Tibial artery (tissue), 4 donors: ENCODE results near the gene FOXA3.
A peak's percentile ranks its signal among the peaks of the same experiment; 100 is the strongest.
"Not testable (repeated sequence)": the region's sequence is repeated elsewhere in the genome, so short reads cannot be mapped to it uniquely, and the experiment has no call there.

Experiments
- DNase-seq, 2 donors: peaks; one replicate each; pipeline ENCODE4 v3.0.0-alpha.2; 2019
- H3K27ac ChIP-seq, 2 donors: fragments of 200-600 bp; sonication (generic) in 1 of 2; 1 replicate in 1 of 2; 2 replicates in 1 of 2; pipeline ENCODE4 v1.5.1; 2018 to 2019; ENCODE audit warnings: mild to moderate bottlenecking in 1 of 2
- H3K27me3 ChIP-seq, 2 donors: fragments of 200-600 bp; sonication (generic) in 1 of 2; one replicate each; pipeline versions ENCODE4 v1.5.1 to v1.6.0; 2016 to 2019
- H3K36me3 ChIP-seq, 3 donors: fragments of 200-600 bp; sonication (generic) in 2 of 3; one replicate each; pipeline ENCODE4 v1.5.1; 2016 to 2019; ENCODE audit warnings: mild to moderate bottlenecking in 2 of 3
- H3K4me1 ChIP-seq, 4 donors: fragments of 200-600 bp; sonication (generic) in 2 of 4; 1 replicate in 3 of 4; 2 replicates in 1 of 4; pipeline ENCODE4 v1.5.1; 2016 to 2019
- H3K4me3 ChIP-seq, 2 donors: fragments of 200-600 bp; sonication (generic) in 1 of 2; 1 replicate in 1 of 2; 2 replicates in 1 of 2; pipeline ENCODE4 v1.5.1; 2018 to 2019; ENCODE audit warnings: mild to moderate bottlenecking in 2 of 2
- H3K9me3 ChIP-seq, 3 donors: fragments of 200-600 bp; sonication (generic) in 1 of 3; one replicate each; pipeline ENCODE4 v1.5.1; 2016 to 2019
- intact Hi-C: fragments of 100-400 bp; cut with DNase I; formaldehyde crosslinking; loops from one replicate; pipeline ENCODE4 v1.15.0; 2023; ENCODE audit warnings: low total_unique reads
- TF ChIP-seq, protein P1 (sequence below), 2 experiments: fragments of 200-600 bp in 1 of 2; fragments of 450-650 bp in 1 of 2; IDR thresholded peaks; one replicate each; pipeline ENCODE4 v1.5.1; 2017 to 2019; ENCODE audit warnings: antibody characterized with exemption in 2 of 2, mild to moderate bottlenecking in 1 of 2, moderate library complexity in 1 of 2

Gene FOXA3

DNA sequence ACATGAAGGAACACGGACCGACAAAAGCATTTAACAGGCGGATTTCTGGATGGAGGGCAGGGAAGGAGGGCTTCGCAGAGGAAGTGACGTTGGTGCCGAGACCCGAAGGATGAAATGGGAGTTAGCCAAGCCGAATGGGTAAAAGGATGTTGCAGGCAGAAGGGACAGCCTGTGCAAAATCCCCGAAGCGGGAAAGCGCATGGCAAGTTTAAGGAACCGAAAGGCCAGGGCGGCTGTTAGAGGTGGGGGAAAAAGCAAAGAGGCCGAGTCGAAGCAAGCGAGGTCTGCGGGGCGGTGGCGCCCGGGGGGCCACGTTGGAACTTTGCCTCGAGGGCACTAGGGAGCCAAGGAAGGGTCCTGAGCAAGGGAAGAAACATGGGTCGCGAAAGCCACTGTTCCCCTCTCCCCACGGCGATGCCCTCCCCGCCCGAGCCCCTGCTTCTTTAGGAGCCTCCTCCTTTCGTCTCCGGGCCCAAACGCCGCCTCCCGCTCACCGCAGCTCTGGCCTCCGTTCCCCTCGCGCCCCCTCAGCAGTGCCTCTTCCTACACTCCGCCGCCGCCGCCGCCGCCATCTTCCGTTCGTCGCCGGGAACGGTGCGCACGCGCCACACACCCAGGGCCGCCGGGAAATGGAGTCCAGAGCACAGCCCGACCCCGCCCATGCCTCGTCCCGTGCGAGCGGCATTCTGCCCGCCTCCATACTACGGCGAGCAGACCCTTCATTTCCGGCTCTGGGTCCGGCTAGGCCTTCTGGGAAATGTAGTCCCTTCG, 1.4 kb upstream of the FOXA3 start, which contains the start of gene SYMPK:
Gene SYMPK (minus strand): TSS at position 584 of the 771 bp plus-strand sequence. CDS start 8,652 bp downstream, outside the sequence.
- TF ChIP-seq, protein P1, sequence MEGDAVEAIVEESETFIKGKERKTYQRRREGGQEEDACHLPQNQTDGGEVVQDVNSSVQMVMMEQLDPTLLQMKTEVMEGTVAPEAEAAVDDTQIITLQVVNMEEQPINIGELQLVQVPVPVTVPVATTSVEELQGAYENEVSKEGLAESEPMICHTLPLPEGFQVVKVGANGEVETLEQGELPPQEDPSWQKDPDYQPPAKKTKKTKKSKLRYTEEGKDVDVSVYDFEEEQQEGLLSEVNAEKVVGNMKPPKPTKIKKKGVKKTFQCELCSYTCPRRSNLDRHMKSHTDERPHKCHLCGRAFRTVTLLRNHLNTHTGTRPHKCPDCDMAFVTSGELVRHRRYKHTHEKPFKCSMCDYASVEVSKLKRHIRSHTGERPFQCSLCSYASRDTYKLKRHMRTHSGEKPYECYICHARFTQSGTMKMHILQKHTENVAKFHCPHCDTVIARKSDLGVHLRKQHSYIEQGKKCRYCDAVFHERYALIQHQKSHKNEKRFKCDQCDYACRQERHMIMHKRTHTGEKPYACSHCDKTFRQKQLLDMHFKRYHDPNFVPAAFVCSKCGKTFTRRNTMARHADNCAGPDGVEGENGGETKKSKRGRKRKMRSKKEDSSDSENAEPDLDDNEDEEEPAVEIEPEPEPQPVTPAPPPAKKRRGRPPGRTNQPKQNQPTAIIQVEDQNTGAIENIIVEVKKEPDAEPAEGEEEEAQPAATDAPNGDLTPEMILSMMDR (IDR thresholded peaks at IDR 0.05): no peak
- peak within 1 kb of the TSS; percentile 92 to 100 for H3K4me3 ChIP-seq
- intact Hi-C loops: no loop called here
- DNase-seq: peak; percentile 99
- peaks cover 0 to 25% (median 16%) of the 10 kb centered on the region in 4 donors for H3K4me1 ChIP-seq
- H3K9me3 ChIP-seq: no peaks in the 10 kb centered on the region
- H3K27me3 ChIP-seq: peaks cover 3 to 33% of the 10 kb centered on the region in 2 donors
- H3K27ac ChIP-seq: peak within 1 kb of the TSS; percentile 89 to 98
- peaks cover 5 to 17% (median 12%) of the 10 kb centered on the region in 3 donors for H3K36me3 ChIP-seq

DNA sequence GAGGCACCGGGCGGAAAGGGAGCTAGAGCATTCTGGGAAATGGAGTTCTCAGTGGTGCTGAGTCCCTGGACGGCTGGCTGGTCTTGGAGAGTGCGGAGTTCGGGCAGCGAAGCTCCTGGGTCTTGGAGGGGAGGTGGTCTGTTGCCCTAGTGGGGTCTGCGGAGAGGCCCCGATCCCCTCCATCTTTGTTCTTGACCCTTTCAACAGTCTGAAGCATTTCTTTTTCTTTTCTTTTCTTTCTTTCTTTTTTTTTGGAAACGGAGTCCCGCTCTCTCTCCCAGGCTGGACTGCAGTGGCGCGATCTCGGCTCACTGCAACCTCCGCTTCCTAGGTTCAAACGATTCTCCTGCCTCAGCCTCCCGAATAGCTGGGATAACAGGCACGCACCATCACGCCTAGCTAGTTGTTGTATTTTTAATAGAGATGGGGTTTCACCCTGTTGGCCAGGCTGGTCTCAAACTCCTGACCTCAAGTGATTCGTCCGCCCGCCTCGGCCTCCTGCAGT, 739 bp upstream of the FOXA3 start:
- Histone ChIP-seq H3K27ac (no peak overlapping the region), H3K36me3 (peaks cover 5 to 12% (median 11%) of the 10 kb centered on the region in 3 donors), H3K27me3 (peaks cover 3 to 33% of the 10 kb centered on the region in 2 donors), H3K9me3 (no peaks in the 10 kb centered on the region), H3K4me3 (peak overlapping the region; percentile 92 to 100), H3K4me1 (peaks cover 0 to 25% (median 16%) of the 10 kb centered on the region in 4 donors)
- TF ChIP-seq, protein P1 (IDR thresholded peaks at IDR 0.05): no peak
- DNase-seq: no peak
- intact Hi-C loops: no loop called here

DNA sequence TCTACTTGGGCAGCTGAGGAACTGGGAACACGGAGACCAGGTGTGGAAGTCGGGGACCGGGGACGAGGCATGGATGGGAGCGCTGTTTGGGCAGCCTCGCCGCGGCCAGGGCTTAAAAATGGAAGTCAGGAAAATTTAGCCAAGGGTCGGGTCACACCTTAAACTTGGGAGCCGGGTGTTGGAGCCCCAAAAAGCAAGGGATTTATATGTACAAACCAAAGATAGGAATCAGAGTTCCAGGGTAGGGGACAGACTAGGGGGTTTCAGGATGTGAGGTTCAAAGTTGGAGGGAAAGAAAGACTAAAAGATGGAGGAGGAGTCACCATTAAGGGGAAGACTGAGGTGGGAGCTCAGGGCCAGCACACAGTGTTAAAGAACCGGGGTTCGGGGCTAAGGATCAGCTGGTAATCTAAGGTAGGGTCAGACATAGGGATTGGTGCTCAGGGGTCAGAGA, 530 bp downstream of the FOXA3 start:
- TF ChIP-seq, protein P1 (IDR thresholded peaks at IDR 0.05): no peak
- Histone ChIP-seq H3K27me3 (peaks cover 3 to 33% of the 10 kb centered on the region in 2 donors), H3K36me3 (peaks cover under 1 to 1% (median 1%) of the 10 kb centered on the region in 3 donors), H3K9me3 (no peaks in the 10 kb centered on the region), H3K4me3 (peak overlapping the region in 1 of 2 donors; percentile 92), H3K4me1 (peaks cover 0 to 25% (median 16%) of the 10 kb centered on the region in 4 donors), H3K27ac (no peak overlapping the region)
- DNase-seq: no peak
- intact Hi-C loops: no loop called here

DNA sequence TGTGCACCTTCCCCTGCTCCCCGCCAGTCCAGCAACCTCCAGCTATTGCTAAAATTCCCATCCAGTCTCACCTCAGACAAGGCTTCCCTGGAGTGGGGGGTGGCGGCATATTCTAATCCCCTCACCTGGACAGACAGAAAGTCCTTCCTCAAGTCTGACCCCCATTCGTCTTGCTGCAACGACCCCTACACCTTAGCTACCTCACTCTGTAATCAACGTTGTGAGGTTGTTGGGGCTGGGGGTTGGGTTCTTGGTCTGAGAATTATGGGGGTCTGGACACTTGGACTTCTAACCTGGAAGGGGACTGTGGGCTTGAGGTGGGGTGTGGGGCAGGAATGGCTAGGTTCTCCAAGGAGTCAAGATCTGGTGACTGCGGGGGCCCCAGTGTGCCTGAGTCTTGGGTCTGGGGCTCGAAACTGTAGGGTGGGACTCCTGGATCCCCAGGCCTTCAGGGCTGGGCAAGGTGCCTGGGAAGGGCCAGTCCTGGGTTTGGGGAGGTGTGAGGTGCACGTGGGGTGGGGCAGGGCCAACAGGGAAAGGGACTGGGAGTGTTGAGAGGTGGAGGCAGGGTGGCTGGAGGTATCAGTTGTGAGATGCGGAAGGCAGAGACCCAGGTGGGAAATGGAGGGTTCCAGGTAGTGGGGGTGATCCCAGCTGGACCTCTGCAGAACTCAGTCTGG, 1.3 kb downstream of the FOXA3 start:
- Histone ChIP-seq H3K36me3 (no peaks in the 10 kb centered on the region), H3K9me3 (no peaks in the 10 kb centered on the region), H3K27ac (no peak overlapping the region), H3K4me3 (no peak overlapping the region), H3K4me1 (peaks cover 0 to 25% (median 16%) of the 10 kb centered on the region in 4 donors), H3K27me3 (peaks cover 3 to 33% of the 10 kb centered on the region in 2 donors)
- no peak for DNase-seq
- TF ChIP-seq, protein P1 (IDR thresholded peaks at IDR 0.05): no peak
- intact Hi-C loops: no loop called here

DNA sequence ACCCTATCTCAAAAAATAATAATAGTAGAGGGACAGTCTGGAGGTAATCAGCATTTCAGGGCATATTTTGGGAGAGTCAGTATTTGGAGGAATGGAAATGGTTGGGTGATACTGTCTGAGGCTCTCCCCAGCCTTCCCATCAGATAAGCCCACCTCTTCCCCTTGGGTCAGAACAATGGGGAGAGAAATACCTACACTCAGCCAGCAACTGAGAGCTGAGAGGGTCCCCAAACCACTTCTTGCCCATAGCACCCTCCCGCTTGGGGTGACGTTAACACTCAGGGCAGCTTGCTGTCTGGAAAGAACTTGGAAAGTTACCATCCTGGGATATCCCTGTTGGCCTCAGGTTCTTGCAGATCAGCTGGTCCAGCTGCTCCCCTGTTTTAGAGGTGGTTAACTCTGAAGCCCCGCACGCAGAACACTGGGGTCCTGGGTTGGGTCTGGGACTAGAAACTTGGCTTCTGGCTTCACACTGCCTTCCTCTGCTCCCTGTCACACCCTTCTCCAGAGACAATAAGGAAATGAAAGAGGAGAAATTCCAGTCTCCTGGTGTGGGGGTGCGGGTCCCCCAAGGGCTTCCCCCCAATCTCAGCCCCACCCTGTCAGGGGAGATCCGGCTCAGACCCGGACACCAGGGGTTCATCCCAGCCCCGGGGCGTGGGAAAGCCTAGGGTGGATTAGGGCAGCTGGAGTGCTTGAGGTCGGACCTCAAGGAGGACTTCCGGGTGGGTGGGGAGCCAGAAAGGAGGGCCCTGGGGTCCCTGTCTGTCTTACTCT, 2.5 kb downstream of the FOXA3 start:
- peaks cover 0 to 23% (median 15%) of the 10 kb centered on the region in 4 donors for H3K4me1 ChIP-seq
- intact Hi-C loops: no loop called here
- no peak overlapping the region for H3K27ac ChIP-seq
- no peaks in the 10 kb centered on the region for H3K36me3 ChIP-seq
- no peak for DNase-seq
- TF ChIP-seq, protein P1 (IDR thresholded peaks at IDR 0.05): no peak
- H3K4me3 ChIP-seq: no peak overlapping the region
- peaks cover 3 to 33% of the 10 kb centered on the region in 2 donors for H3K27me3 ChIP-seq
- no peaks in the 10 kb centered on the region for H3K9me3 ChIP-seq

DNA sequence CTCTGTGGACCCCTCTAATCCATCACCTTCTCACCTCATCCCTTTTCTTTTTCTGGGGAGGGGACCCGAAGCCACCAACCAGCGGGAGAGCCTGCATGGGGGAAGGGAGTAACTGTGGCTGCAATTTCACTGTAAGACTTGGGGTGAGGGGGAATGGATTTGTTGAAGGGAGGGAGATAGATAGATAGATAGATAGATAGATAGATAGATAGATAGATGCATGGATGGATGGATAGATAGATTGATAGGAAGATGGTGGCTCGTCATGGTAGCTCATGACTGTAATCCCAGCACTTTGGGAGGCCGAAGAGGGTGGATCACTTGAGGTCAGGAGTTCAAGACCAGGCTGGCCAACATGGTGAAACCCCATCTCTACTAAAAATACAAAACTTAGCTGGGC, 3.1 kb downstream of the FOXA3 start:
- intact Hi-C loops, H3K27ac ChIP-seq, H3K4me3 ChIP-seq, DNase-seq, H3K9me3 ChIP-seq, H3K36me3 ChIP-seq: not testable (repeated sequence)
- Histone ChIP-seq H3K4me1 (peaks cover 0 to 16% (median 11%) of the 10 kb centered on the region in 4 donors), H3K27me3 (peaks cover 3 to 33% of the 10 kb centered on the region in 2 donors)
